BE2C (cell line): Measurements from ENCODE around the gene SEPTIN5.

ENCODE experiments used
- DNase-seq: peaks from one replicate; pipeline ENCODE4 v3.0.0-alpha.2; 2020
- H3K27me3 ChIP-seq: fragments of 250-450 bp; sonication (Bioruptor Pico); 2 replicates; pipeline ENCODE4 v1.5.1; 2020; ENCODE audit warnings: mild to moderate bottlenecking
- H3K36me3 ChIP-seq: fragments of 250-450 bp; sonication (Bioruptor Pico); 2 replicates; pipeline ENCODE4 v1.5.1; 2020; ENCODE audit warnings: mild to moderate bottlenecking
- H3K4me1 ChIP-seq: fragments of 250-450 bp; sonication (Bioruptor Pico); 2 replicates; pipeline ENCODE4 v1.5.1; 2020
- H3K4me3 ChIP-seq: 2 replicates; pipeline ENCODE4 v1.5.1; 2011; ENCODE audit warnings: low read depth, low read length
- H3K9me3 ChIP-seq: fragments of 250-450 bp; sonication (Bioruptor Pico); 2 replicates; pipeline ENCODE4 v1.5.1; 2020
- CTCF ChIP-seq: IDR thresholded peaks from 2 replicates; pipeline ENCODE4 v1.5.1; 2012; ENCODE audit warnings: mild to moderate bottlenecking, low read depth, low read length

SEPTIN5 gene

GRCh38 chr22:19728271-19728670 is 14.0 kb downstream of the SEPTIN5 start:
- DNase-seq, result no peak
- TF ChIP-seq CTCF, result no peak
- no peaks in the 10 kb centered on the region for H3K4me1 ChIP-seq
- H3K4me3 ChIP-seq, result no peak overlapping the region
- H3K9me3 ChIP-seq, result no peaks in the 10 kb centered on the region
- H3K27me3 ChIP-seq, result peaks cover 4% of the 10 kb centered on the region; the same call in 1 of the 2 replicates
- H3K36me3 ChIP-seq, result no peaks in the 10 kb centered on the region

- no peaks in the 10 kb centered on the region for H3K36me3 ChIP-seq
Observed at GRCh38 chr22:19728836-19729235, 14.5 kb downstream of the SEPTIN5 start.

GRCh38 chr22:19729507-19729906 is 15.2 kb downstream of the SEPTIN5 start:
- no peak for TF ChIP-seq CTCF
- Histone ChIP-seq H3K9me3 (no peaks in the 10 kb centered on the region), H3K4me1 (no peaks in the 10 kb centered on the region), H3K27me3 (peaks cover 4% of the 10 kb centered on the region; the same call in 1 of the 2 replicates), H3K36me3 (no peaks in the 10 kb centered on the region), H3K4me3 (no peak overlapping the region)
- DNase-seq, result no peak

More at GRCh38 chr22:19728836-19729235, 14.5 kb downstream of the SEPTIN5 start:
- no peak for TF ChIP-seq CTCF
- peaks cover 4% of the 10 kb centered on the region; the same call in 1 of the 2 replicates for H3K27me3 ChIP-seq
- H3K9me3 ChIP-seq, result no peaks in the 10 kb centered on the region
- H3K4me3 ChIP-seq, result no peak overlapping the region
- DNase-seq, result no peak
- H3K4me1 ChIP-seq, result no peaks in the 10 kb centered on the region

GRCh38 chr22:19730198-19730597 is 15.9 kb downstream of the SEPTIN5 start:
- Histone ChIP-seq H3K9me3 (no peaks in the 10 kb centered on the region), H3K27me3 (peaks cover 4% of the 10 kb centered on the region; the same call in 1 of the 2 replicates), H3K4me3 (no peak overlapping the region), H3K36me3 (no peaks in the 10 kb centered on the region), H3K4me1 (no peaks in the 10 kb centered on the region)
- no peak for TF ChIP-seq CTCF
- DNase-seq, result no peak

- peak; percentile 87 for DNase-seq
- Histone ChIP-seq H3K36me3 (no peaks in the 10 kb centered on the region), H3K4me1 (no peaks in the 10 kb centered on the region), H3K4me3 (peak overlapping the region; percentile 57), H3K27me3 (peaks cover 4% of the 10 kb centered on the region; the same call in 1 of the 2 replicates), H3K9me3 (no peaks in the 10 kb centered on the region)
- peak; percentile 90 for TF ChIP-seq CTCF
Observed at GRCh38 chr22:19730655-19731360, 16.5 kb downstream of the SEPTIN5 start.
